H9 (cell line): ENCODE measurements around the gene TRAPPC13. TPM values are rescaled to one million over a fixed set of nuclear protein-coding genes. Genes with fewer than 3 reads are reported as not detected.

ENCODE experiments used
- DNase-seq: peaks from one replicate; pipeline ENCODE4 v3.0.0-alpha.2; 2017
- H2AFZ ChIP-seq: one replicate; pipeline ENCODE4 v1.6.1; 2013; ENCODE audit warnings: mild to moderate bottlenecking, low read length, control low read depth, moderate library complexity
- H2AK5ac ChIP-seq: 2 replicates; pipeline ENCODE4 v1.6.1; 2013; ENCODE audit warnings: low read length, control low read depth, mixed read lengths; ENCODE audit not compliant: insufficient read length
- H2BK120ac ChIP-seq: one replicate; pipeline ENCODE4 v1.6.1; 2013; ENCODE audit warnings: low read depth, mild to moderate bottlenecking, low read length, control low read depth, inconsistent platforms; ENCODE audit not compliant: poor library complexity, severe bottlenecking
- H2BK12ac ChIP-seq: 2 replicates; pipeline ENCODE4 v1.6.1; 2013; ENCODE audit warnings: low read length, control low read depth, mixed read lengths, low read depth; ENCODE audit not compliant: insufficient read length
- H2BK15ac ChIP-seq: 2 replicates; pipeline ENCODE4 v1.6.1; 2013; ENCODE audit warnings: low read depth, low read length, control low read depth
- H2BK20ac ChIP-seq: one replicate; pipeline ENCODE4 v1.6.1; 2013; ENCODE audit warnings: low read depth, mild to moderate bottlenecking, low read length, control low read depth, inconsistent platforms; ENCODE audit not compliant: poor library complexity, severe bottlenecking
- H2BK5ac ChIP-seq: 2 replicates; pipeline ENCODE4 v1.6.1; 2013; ENCODE audit warnings: low read length, control low read depth, mixed read lengths; ENCODE audit not compliant: insufficient read length
- H3K14ac ChIP-seq: 2 replicates; pipeline ENCODE4 v1.6.1; 2013; ENCODE audit warnings: low read length, control low read depth; ENCODE audit not compliant: insufficient read depth
- H3K18ac ChIP-seq: 2 replicates; pipeline ENCODE4 v1.6.1; 2013; ENCODE audit warnings: low read depth, mild to moderate bottlenecking, mixed read lengths, low read length, control low read depth; ENCODE audit not compliant: insufficient read length
- H3K23ac ChIP-seq: 2 replicates; pipeline ENCODE4 v1.6.1; 2013; ENCODE audit warnings: low read length, control low read depth, mixed read lengths, low read depth; ENCODE audit not compliant: insufficient read length
- H3K23me2 ChIP-seq: 2 replicates; pipeline ENCODE4 v1.6.1; 2013; ENCODE audit warnings: low read depth, mild to moderate bottlenecking, mixed read lengths, low read length, control low read depth; ENCODE audit not compliant: insufficient read length, poor library complexity, severe bottlenecking
- H3K27ac ChIP-seq: 2 replicates; pipeline ENCODE4 v1.5.1; 2013; ENCODE audit warnings: low read length, control low read depth, mixed read lengths, low read depth; ENCODE audit not compliant: insufficient read length
- H3K27me3 ChIP-seq: 2 replicates; pipeline ENCODE4 v1.6.1; 2013; ENCODE audit warnings: low read length, control low read depth, inconsistent platforms; ENCODE audit not compliant: insufficient read depth
- H3K4ac ChIP-seq: 2 replicates; pipeline ENCODE4 v1.6.1; 2013; ENCODE audit warnings: low read depth, mild to moderate bottlenecking, control low read depth, inconsistent platforms, low read length, moderate library complexity
- H3K4me1 ChIP-seq: 2 replicates; pipeline ENCODE4 v1.6.1; 2013; ENCODE audit warnings: low read length, control low read depth, inconsistent platforms; ENCODE audit not compliant: insufficient read depth
- H3K4me2 ChIP-seq: 2 replicates; pipeline ENCODE4 v1.6.1; 2013; ENCODE audit warnings: low read length, control low read depth, mixed read lengths; ENCODE audit not compliant: insufficient read length, insufficient read depth
- H3K56ac ChIP-seq: 2 replicates; pipeline ENCODE4 v1.6.1; 2013; ENCODE audit warnings: low read depth, mild to moderate bottlenecking, mixed read lengths, low read length, control low read depth; ENCODE audit not compliant: insufficient read length
- H3K79me1 ChIP-seq: 2 replicates; pipeline ENCODE4 v1.6.1; 2013; ENCODE audit warnings: low read depth, mild to moderate bottlenecking, moderate library complexity, low read length, control low read depth, inconsistent platforms; ENCODE audit not compliant: insufficient read depth, poor library complexity, severe bottlenecking
- H3K79me2 ChIP-seq: 2 replicates; pipeline ENCODE4 v1.6.1; 2013; ENCODE audit warnings: low read length, control low read depth, inconsistent platforms; ENCODE audit not compliant: insufficient read depth
- H3K9ac ChIP-seq: 2 replicates; pipeline ENCODE4 v1.6.1; 2013; ENCODE audit warnings: low read length, control low read depth, mixed read lengths; ENCODE audit not compliant: insufficient read length; ENCODE audit errors: extremely low read depth
- H3K9me3 ChIP-seq: one replicate; pipeline ENCODE4 v1.6.1; 2013; ENCODE audit warnings: low read depth, low read length, inconsistent platforms; ENCODE audit not compliant: control insufficient read depth
- H3T11ph ChIP-seq: one replicate; pipeline ENCODE4 v1.6.1; 2013; ENCODE audit warnings: mild to moderate bottlenecking, low read length, control low read depth, inconsistent platforms
- H4K20me1 ChIP-seq: one replicate; pipeline ENCODE4 v1.6.1; 2013; ENCODE audit not compliant: control insufficient read depth, insufficient read length, insufficient read depth
- H4K5ac ChIP-seq: 2 replicates; pipeline ENCODE4 v1.6.1; 2013; ENCODE audit warnings: low read depth, mild to moderate bottlenecking, mixed read lengths, low read length, control low read depth; ENCODE audit not compliant: insufficient read length
- H4K8ac ChIP-seq: replicated peaks from 2 replicates; pipeline ENCODE4 v1.6.1; 2013; ENCODE audit warnings: low read length, control low read depth, mixed read lengths, low read depth; ENCODE audit not compliant: insufficient read length
- H4K91ac ChIP-seq: 2 replicates; pipeline ENCODE4 v1.6.1; 2013; ENCODE audit warnings: low read depth, mild to moderate bottlenecking, moderate library complexity, mixed read lengths, low read length, control low read depth; ENCODE audit not compliant: insufficient read length
- H3K27ac Mint-ChIP-seq, 3 experiments: 2 replicates in 2 of 3; 3 replicates in 1 of 3; pipeline ENCODE4 v1.8.0; 2020 to 2021; ENCODE audit warnings: mixed read lengths in 3 of 3, mild to moderate bottlenecking in 1 of 3, moderate library complexity in 1 of 3
- H3K27me3 Mint-ChIP-seq: 2 replicates; pipeline ENCODE4 v1.8.0; 2021; ENCODE audit warnings: low read depth, mild to moderate bottlenecking, moderate library complexity, mixed read lengths
- H3K36me3 Mint-ChIP-seq, 3 experiments: 2 replicates in 2 of 3; 3 replicates in 1 of 3; pipeline ENCODE4 v1.8.0; 2020 to 2021; ENCODE audit warnings: low read depth in 3 of 3, mixed read lengths in 3 of 3; ENCODE audit not compliant: insufficient read depth in 1 of 3
- H3K4me1 Mint-ChIP-seq, 2 experiments: 2 replicates each; pipeline ENCODE4 v1.8.0; 2020; ENCODE audit warnings: mixed read lengths in 2 of 2
- H3K4me3 Mint-ChIP-seq, 2 experiments: 2 replicates in 1 of 2; 3 replicates in 1 of 2; pipeline ENCODE4 v1.8.0; 2020 to 2021; ENCODE audit warnings: mild to moderate bottlenecking in 2 of 2, mixed read lengths in 2 of 2, moderate library complexity in 1 of 2
- H3K9me3 Mint-ChIP-seq, 2 experiments: 2 replicates in 1 of 2; 3 replicates in 1 of 2; pipeline ENCODE4 v1.8.0; 2020; ENCODE audit warnings: mild to moderate bottlenecking in 2 of 2, mixed read lengths in 2 of 2, moderate library complexity in 1 of 2
- CTCF ChIP-seq: fragments of 200-600 bp; sonication (generic); conservative IDR thresholded peaks from 3 replicates; pipeline ENCODE4 v1.8.0; 2021; ENCODE audit warnings: antibody characterized with exemption, mild to moderate bottlenecking
- total RNA-seq: library from RNA; stranded (reverse); gene quantifications from 2 replicates; pipeline ENCODE4 v1.2.1, GENCODE V29; 2021

Gene TRAPPC13
- total RNA-seq, 1 experiment from 2014 or later, result 16.7 TPM

GRCh38 chr5:65630981-65631380 is 6.2 kb downstream of the TRAPPC13 start:
- Histone ChIP-seq H3K79me1 (no peaks in the 10 kb centered on the region), H4K91ac (no peak overlapping the region), H3K23ac (no peak overlapping the region), H2BK12ac (no peak overlapping the region), H4K8ac (no peak overlapping the region), H3K9me3 (no peaks in the 10 kb centered on the region), H4K5ac (no peak overlapping the region), H3K56ac (no peak overlapping the region), H3K14ac (no peak overlapping the region), H2BK120ac (no peak overlapping the region), H3K23me2 (no peaks in the 10 kb centered on the region), H4K20me1 (no peaks in the 10 kb centered on the region), H2BK15ac (no peak overlapping the region), H3K4me2 (no peak overlapping the region), H2BK20ac (no peak overlapping the region), H2AK5ac (no peak overlapping the region), H3K79me2 (peaks cover 5% of the 10 kb centered on the region; the same call in 1 of the 2 replicates), H3K4me1 (no peaks in the 10 kb centered on the region), H3K27ac (no peak overlapping the region), H3K27me3 (no peaks in the 10 kb centered on the region), H2AFZ (no peak overlapping the region), H3K18ac (no peak overlapping the region), H3K4ac (no peak overlapping the region), H3T11ph (no peak overlapping the region), H2BK5ac (no peak overlapping the region), H3K9ac (no peak overlapping the region)
- Mint-ChIP-seq H3K27ac (no peak overlapping the region), H3K4me1 (peaks cover under 1 to 2% of the 10 kb centered on the region in 2 experiments), H3K27me3 (no peaks in the 10 kb centered on the region), H3K9me3 (no peaks in the 10 kb centered on the region), H3K4me3 (no peak overlapping the region), H3K36me3 (peaks cover 0 to 12% (median 6%) of the 10 kb centered on the region in 3 experiments; a peak in 5 of 7 replicates)
- no peak for TF ChIP-seq CTCF
- DNase-seq, result no peak
